GM18520 (cell line): ENCODE results near the gene CAMK1G.

ENCODE experiments used
- ATAC-seq: cut with Tn5 transposase; IDR thresholded peaks from one replicate; pipeline ENCODE4 v1.9.1; 2021; ENCODE audit not compliant: unreplicated experiment

CAMK1G gene

DNA sequence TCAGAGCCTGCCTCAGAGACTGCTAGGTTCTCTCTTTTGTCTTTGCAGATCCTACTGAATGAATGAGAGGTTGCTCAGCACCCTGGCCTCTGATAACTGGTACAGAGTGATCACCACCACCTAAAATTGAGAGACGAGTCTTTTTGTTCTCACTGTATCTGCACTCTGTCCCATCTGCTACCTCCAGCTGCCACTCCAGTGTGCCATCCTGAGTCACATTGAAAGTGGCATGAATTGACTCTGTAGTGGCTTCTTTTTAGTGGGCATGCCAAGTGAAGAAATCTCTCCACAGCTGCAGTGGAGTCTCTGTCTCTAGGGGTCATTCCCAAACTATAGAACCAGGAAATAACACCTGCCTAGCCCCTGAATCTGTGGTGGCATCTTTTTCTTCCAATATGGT is 14.7 kb downstream of the CAMK1G start:
- ATAC-seq: no peak

DNA sequence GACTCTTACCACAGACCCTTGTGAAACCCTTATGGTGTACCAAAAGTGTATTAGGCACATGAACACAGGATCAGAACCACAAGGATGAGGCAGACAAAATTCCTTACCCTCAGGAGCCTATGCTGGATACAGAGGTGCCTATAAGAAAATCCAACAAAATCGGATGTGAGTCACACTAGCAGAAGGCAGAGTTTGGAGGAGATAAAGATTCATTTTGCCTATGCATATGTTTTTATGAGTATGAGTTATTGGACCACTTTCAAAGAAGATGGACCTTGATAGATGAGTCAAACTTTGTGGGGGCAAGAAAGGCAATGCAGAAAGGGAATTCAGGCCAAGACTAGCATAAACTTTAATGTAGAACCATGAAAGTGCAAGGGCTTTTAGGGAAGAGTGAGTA is 17.0 kb downstream of the CAMK1G start:
- ATAC-seq: no peak

DNA sequence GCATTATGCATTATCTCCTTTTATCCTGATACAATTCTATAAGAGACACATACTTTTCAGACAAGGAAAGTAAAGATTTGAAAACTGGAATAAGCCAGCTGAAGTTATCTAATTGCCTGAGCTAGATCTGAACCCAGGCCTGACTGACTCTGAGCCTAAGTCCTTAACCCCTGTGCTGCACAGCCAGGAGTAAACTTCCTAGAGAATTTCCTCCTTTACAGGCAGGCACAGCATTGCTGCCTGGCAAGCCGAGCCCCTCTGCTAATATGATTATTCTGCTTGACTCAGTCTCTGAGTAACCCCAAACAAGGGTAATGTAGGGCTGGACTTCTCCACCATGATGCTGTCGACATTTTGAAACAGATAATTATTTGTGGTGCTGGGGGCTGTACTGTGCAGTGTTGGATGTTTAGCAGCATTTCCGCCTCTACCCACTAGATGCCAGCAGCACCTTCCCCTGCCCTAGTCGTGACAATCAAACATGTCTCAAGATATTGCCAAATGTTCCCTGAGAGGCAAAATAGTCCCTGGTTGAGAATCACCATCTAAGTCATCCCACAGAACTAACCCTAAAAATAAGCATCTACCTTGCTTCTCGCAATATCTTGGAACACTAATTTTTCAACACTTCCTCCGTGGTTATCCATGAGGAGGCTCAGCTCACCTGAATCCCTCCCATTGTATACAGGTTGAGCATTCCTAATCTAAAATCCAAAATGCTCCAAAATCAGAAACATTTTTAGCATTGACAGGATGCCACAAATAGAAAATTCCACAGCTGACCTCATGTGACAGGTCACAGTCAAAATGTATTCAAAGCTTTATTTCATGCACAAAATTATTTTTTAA is 18.5 kb downstream of the CAMK1G start:
- peak; percentile 48 for ATAC-seq

DNA sequence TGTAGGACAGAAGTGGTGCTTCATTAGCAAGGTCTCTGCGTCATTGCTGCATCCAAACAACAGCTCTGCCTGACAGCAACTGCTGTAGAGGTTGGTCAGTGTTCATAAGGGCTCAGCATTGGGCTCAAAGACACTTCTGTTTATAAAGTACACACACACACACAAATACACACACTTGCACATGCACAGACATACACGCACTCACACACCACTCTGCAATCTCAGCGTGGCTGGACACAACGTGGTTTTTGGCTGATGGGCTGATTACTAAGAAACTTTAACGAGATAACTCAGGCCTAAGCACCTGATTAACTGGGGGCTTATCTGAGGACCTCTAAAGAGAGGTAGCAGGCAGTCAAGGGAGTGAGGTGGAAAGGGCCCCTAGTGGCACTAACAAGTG is 20.4 kb downstream of the CAMK1G start:
- no peak for ATAC-seq

DNA sequence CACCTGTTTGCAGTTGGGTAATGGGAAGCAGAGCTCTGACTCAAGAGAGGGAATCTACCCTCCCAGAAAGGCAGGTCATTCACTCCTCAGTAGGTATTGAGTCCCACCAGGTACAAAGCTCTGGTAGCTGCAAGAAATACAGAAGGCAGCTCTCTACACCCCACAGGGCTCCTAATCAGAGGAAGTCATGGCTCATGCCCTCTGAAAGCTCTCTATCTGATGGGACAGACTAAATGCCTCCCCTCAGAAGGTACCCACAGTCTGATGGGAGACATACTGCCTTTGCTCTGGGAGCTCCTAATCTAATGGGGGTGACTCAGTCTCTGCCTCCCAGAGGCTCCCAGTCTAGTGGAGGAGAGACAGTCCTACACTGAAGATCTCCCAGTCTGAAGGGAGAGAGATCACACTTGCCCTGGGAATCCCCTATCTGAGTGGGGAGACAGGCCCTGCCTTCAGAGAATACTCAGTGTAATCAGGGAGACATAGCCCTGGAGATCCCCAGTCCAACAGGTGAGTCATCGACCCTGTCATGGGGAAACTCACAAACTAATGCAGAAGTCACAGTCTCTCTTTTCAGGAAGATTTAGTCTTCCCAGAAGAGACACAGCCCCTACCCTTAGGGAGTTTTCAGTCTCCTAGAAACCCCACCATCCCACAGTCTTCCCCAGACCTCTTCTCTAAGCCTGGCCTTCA is 23.7 kb downstream of the CAMK1G start:
- peak; percentile 88 for ATAC-seq

DNA sequence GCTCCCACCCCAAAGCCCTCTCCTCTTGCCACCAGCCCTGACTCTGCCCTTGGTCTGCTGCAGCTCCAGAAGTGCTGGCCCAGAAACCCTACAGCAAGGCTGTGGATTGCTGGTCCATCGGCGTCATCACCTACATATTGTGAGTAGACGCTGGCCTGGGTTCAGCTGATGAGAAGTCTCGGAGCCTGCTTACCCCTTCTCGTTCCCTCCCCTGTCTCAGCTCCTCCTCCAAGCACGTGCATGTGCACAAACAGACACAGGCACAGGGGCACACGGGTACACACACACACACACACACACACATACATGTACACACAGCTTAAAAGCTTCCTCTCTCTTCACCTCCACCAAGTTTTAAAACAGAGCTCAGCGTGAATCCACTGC is 24.3 kb downstream of the CAMK1G start:
- peak; percentile 19 for ATAC-seq

DNA sequence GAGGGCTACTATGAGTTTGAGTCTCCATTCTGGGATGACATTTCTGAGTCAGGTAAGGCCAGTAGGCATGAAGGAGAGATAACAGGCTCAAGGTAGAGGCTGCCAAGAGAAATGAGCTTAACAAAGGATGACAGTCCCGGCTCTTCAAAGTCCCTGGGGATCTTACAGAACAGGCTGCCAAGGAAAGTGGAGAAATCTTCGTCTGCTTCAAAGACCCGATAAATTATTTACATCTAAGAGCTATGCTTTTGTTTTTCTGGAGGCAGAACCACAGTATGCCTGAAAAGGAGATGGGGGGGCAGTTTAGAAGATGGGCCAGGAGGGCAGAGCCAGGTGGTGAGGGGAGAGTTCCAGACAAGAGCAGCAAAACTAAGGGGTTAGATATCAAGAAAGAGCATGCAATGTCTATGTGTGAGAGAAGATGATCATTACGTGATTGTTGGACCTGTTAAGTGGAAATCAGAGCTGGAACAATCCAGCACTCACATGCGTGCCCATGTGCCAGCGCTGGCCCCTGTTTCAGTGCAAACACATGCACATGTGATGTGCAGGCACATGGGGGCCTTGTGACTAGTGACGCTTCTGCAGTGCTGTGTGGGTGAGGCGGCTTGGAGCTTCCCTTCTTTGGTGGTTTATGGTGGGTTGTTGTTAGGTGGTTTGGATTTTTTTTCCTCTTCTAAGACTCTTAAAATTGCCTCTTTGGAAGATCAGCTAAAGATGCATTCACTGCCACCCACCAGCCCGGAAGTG is 25.7 kb downstream of the CAMK1G start:
- ATAC-seq: no peak

DNA sequence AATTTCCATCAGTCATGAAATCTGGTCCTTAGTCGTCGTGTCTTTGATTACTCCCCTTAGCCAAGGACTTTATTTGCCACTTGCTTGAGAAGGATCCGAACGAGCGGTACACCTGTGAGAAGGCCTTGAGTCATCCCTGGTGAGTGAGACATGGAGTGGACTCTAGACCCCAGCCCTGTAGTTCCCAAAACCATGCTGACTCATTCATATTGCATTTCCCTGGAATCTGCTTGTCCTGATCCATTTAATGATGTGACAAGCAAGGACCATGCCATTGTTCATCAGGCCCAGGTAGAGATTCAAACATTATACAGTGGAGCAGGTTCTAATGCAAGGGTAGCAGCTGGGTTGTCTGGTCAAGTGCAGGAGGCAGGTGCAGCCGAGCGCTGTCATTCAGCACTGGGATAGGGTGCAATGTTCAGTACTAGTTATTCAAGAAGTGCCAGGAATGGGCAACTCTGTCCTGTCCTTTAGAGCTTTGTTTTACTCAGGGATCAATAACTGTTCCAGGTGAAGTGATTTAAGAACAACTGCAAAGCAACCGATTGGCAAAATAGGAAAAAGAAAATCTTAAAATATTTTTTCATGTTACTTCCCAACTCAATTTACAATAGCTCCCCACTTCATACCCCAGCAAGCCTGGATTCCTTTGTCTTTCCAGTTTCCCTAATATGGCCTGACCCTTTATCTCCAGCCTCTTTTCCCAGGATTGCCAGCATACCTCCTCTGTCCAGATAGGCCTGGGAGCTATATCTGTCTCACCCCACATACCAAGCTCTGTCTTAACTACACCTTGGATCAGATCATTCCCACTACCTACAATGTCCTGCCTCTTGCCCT is 26.5 kb downstream of the CAMK1G start:
- no peak for ATAC-seq

DNA sequence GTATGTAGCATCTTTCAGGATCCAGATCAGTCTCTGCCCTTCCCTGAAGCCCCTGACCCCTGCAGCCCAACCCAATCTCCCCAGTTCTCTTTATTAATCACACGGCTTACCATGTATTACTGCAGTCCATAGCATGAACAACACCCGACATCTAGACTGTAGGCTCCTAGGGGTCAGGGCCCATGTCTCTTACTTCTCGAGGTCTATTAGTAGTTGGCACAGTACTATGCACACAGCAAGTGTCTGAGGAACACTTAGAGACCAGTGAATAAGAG is 27.1 kb downstream of the CAMK1G start:
- no peak for ATAC-seq

DNA sequence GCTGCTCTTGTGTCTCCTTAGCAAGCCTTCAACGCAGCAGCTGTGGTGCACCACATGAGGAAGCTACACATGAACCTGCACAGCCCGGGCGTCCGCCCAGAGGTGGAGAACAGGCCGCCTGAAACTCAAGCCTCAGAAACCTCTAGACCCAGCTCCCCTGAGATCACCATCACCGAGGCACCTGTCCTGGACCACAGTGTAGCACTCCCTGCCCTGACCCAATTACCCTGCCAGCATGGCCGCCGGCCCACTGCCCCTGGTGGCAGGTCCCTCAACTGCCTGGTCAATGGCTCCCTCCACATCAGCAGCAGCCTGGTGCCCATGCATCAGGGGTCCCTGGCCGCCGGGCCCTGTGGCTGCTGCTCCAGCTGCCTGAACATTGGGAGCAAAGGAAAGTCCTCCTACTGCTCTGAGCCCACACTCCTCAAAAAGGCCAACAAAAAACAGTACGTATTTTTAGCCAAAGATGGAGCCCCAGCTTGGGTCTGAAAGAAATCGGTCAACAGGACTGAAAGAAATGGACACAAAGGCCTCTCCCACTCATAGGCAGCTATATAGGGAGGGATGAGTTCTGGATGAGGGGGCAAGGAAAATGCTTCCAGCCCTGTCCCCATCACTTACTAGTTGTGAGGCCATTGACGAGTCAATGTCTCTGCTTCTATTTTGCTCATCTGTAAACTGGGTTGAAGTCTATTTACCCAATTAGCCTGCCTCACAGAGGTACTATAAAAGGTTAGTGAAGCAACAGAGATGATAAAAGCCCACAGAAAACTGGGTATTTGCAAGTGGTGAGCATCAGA is 28.5 kb downstream of the CAMK1G start:
- ATAC-seq: no peak

DNA sequence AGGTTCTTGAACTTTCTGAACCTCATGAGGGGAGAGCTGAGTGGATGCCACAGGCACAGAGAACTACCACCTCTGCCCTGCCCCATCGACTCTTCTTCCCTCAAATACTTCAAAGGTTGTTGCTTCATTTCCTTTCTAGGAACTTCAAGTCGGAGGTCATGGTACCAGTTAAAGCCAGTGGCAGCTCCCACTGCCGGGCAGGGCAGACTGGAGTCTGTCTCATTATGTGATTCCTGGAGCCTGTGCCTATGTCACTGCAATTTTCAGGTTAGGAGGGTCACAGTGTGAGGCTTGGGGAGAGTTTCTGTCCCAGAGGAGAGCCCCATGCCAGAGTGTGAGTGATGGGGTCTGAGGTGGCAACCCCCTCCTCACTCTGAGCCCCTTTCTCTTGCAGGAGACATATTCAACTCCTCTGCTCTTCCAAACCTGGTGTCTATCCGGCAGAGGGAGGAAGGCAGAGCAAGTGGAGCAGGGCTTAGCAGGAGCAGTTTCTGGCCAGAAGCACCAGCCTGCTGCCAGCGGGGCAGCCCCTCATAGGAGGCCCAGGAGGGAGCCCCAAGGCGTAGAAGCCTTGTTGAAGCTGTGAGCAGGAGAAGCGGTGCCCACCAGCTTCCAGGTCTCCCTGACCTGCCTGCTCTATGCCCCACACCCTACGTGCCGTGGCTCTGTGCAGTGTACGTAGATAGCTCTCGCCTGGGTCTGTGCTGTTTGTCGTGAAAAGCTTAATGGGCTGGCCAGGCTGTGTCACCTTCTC is 29.3 kb downstream of the CAMK1G start:
- no peak for ATAC-seq

DNA sequence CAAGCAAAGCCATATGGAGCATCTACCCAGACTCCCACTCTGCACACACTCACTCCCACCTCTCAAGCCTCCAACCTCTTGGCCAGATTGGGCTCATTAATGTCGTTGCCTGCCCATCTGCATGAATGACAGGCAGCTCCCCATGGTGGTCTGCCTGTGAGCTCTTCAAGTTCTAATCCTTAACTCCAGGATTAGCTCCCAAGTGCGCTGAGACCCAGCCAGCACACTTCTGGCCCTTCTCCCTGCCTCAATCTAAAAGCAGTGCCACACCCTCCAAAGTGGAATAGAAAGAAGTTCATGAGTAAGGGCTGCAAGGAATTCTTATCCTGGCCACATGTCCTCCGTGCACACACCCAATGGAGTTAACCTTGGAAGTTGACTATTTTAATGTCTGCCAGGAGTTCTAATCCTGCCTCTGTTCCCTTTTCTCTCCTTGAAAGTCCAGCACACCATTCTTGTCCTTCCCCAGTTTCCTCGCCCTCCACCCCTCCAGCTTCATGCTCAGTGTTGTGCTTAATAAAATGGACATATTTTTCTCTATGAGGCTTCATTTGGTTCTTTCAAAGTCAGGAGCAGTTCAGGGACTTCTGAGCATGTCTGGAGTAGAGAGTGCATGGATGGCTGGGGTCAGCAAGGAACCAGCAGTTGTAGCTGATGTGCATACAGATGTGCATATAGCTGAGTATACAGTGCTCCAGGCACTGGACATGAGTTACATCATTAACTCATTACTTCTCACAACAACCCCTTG is 30.1 kb downstream of the CAMK1G start:
- ATAC-seq: no peak

DNA sequence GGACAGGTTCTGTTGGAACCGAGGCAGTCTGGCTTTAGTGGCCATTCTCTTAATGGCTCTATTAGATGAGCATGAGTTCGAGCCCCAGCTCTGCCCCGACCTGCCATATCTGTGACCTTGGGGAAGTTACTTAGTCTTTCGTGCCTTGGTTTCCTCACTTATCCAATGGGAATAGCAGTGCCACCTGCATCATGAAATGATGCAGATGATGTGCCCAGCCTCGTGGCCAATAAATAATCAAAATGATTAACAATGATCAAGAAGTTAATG is 30.6 kb downstream of the CAMK1G start:
- ATAC-seq: no peak

DNA sequence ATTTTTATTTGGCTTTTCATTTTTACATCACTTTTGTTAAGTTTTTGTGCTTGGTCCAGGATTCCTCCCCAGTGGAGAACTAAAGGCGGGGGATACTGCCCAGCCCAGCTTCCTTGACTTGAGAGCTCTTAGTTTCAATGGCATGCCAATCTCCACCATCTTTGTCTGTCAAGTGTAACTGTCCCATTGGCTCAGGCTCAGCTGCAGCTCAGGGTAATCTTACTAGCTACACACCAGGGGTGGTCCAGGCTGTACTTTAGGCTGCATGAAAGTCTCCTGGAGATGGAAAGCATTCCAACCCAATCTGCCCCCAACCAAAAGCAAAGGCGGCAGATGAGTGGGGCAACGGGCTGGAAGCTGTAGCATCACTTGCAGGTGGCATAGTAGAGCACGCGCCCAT is 31.4 kb downstream of the CAMK1G start:
- no peak for ATAC-seq

DNA sequence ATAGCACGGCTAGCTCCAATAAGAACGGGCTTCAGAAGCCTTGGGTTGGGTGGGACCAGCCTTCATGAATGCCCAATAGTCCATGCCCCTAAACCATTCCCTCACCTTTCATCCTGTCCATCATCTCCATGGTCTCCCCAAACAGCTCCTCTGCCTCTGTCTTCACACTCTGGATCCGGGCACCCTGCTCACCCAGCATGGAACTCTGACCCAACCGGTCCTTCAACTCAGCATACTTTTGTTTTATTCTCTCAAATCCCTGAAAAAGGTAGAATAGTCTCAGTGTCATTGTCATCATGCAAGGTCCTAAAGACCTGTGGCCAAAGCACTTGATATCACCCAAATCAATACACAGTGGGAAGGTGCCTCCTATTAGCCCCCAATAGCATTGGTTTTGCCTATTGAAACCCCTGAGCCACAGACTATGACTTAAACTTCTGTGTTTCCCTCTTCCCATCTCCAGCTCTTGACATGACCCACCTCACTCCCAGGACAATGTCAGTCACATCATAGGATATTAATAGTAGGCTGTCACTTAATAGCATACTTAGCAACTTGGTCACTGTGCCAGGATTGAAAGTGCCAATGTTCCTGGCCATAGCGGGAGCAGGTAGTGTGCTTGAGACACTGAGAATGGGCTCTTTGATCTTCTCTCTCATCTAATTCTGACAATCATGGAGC is 33.0 kb downstream of the CAMK1G start:
- no peak for ATAC-seq

DNA sequence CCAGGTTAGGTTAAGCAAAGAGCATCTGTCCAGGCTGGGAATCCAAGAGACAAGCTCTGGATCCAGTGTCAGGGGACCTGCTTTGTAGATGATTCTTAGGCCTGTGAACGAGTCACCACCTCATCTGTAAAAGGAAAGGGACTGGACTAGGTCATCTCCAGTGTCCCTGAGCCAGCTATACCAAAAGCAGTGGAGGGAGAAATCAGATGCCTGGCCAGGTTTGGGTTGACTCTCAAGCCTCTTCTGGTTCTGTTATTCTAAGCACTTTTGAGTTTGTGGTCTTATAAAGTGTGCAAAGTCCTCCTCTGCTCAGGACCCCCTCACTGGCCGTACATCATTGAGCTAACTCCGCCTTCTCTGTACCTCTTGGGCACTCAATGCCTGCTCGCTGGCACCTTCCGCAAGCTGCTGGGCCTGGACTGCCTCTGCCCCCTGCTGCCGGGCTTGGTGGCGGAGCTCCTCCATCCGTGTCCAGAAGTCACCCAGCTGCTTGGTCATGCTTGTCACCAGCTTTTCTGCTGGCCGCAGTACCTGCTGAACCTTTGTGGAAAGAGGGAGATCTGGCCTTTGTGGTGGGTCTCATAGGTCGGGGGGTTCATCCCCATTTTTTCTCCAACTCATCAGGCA is 33.6 kb downstream of the CAMK1G start:
- no peak for ATAC-seq

DNA sequence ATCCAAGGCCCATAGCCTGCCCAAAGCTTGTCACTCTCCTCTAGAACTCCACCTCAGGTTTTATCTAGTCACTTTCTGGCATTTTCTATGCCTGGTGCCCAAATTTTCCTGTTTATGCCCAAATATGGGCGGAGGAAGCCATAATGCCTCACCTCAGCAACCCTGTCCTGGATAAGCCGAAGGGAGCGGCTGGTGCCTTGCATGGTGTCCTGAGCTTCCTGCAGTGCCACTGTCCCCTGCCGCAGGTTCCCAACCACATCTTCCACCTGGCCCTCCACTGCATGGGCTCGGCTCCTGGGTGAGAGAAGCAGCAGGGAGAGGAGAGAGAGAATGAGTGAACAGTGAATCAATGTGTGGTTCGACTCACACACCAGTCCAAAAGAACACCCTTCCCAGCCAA is 34.2 kb downstream of the CAMK1G start:
- no peak for ATAC-seq

DNA sequence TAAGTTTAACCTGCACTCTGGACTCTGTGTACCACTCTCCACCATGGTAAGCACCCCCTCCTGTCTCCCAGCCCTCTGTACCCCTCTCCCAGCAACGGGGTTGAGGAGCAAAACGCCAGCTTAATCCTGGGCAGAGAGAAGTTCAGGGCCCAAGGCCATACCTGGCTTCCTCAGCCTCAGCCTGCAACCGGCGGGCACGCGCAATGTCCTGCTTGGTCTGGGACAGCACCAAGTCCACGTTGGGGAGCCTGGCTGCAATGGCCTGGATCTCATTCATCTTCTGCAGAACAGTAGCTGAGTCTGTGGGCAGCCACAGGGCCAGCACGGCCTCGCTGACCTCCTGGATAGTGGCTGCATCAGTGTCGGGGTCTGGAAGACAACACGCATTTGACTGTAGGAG is 34.8 kb downstream of the CAMK1G start:
- no peak for ATAC-seq
